Measurements from ENCODE around the gene TSSK6.

The TSSK6 gene

GRCh38 chr19:19502808-19503602 lies 12.3 kb downstream of the TSSK6 start:
- DNase-seq: no peak

GRCh38 chr19:19502281-19502680 lies 13.1 kb downstream of the TSSK6 start:
- no peak for DNase-seq

GRCh38 chr19:19501798-19502197 lies 13.6 kb downstream of the TSSK6 start:
- DNase-seq: no peak

GRCh38 chr19:19500975-19501644 lies 14.2 kb downstream of the TSSK6 start:
- DNase-seq: no peak

- DNase-seq: no peak
Observed at GRCh38 chr19:19499272-19499995, 15.9 kb downstream of the TSSK6 start.

- no peak for DNase-seq
Observed at GRCh38 chr19:19498255-19498991, 16.9 kb downstream of the TSSK6 start.

GRCh38 chr19:19495614-19496603 lies 19.4 kb downstream of the TSSK6 start:
- DNase-seq: no peak

GRCh38 chr19:19493841-19494546 lies 21.4 kb downstream of the TSSK6 start:
- no peak for DNase-seq

- no peak for DNase-seq
Observed at GRCh38 chr19:19492026-19492610, 23.2 kb downstream of the TSSK6 start.

- no peak for DNase-seq
Observed at GRCh38 chr19:19491321-19492025, 23.9 kb downstream of the TSSK6 start.

GRCh38 chr19:19490214-19490968 lies 25.0 kb downstream of the TSSK6 start:
- peak; percentile 90 for DNase-seq

GRCh38 chr19:19489804-19490204 lies 25.5 kb downstream of the TSSK6 start:
- DNase-seq: no peak

GRCh38 chr19:19488875-19489690 lies 26.3 kb downstream of the TSSK6 start:
- peak; percentile 97 for DNase-seq

GRCh38 chr19:19487950-19488874 lies 27.1 kb downstream of the TSSK6 start:
- peak; percentile 80 for DNase-seq

- no peak for DNase-seq
Observed at GRCh38 chr19:19487077-19487949, 28.0 kb downstream of the TSSK6 start.
